ENCODE data around the gene SHLD3.

DNA sequence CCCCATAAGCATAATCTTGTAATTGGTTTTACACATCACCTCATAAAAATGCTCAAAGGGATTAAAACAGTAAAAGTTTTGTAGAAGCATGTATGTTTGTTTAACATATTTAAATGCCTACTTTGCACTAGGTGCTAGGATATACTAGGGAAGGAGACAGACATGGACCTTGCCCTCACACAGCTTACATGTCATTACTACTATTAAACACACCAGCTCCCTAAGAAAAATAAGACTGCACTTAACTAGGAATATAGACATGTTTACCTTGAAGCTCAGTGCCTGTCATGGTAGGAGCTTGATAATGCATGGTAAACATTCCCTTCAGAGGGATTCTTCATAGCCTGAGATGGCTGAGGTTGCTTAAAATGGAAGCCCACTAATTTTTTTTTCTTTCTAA, 6.2 kb downstream of the SHLD3 start:
- TF ChIP-seq TAF1 (IDR thresholded peaks at IDR 0.05; ENCODE audit: low read depth, low read length) (no peak), POLR2AphosphoS5 (IDR thresholded peaks at IDR 0.05; ENCODE audit: low read depth, low read length) (no peak), POLR2A (IDR thresholded peaks at IDR 0.05; ENCODE audit: low read depth, low read length) (no peak)

Data from GM12891 (cell line).